ENCODE results near the gene FAR1. TPM values are rescaled to one million over a fixed set of nuclear protein-coding genes. Genes with fewer than 3 reads are reported as not detected.

The FAR1 gene
- total RNA-seq, 4 donors from 2014 or later = 51.3 to 142 (median 89.5) TPM

DNA sequence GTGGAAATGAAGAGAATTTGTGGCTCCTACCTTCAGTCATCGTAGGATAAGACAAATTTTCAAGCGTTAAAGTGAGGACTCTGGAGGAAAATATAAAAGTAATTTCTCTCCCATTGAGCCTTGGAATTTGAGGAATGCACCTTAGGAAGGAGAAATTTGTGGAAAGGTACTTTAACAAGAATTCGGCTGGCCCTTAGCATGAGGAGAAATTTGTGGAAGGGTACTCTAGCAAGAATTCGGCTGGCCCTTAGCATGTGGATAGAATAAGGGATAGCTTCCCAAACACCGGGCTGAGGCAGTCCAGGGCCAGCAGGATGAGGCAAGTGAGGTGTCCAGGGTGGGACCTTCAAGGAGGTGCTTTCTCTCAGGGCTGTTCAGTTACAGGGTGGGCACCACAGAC, 33.2 kb upstream of the FAR1 start:
- TF ChIP-seq POLR2A (IDR thresholded peaks at IDR 0.05) = no peak

DNA sequence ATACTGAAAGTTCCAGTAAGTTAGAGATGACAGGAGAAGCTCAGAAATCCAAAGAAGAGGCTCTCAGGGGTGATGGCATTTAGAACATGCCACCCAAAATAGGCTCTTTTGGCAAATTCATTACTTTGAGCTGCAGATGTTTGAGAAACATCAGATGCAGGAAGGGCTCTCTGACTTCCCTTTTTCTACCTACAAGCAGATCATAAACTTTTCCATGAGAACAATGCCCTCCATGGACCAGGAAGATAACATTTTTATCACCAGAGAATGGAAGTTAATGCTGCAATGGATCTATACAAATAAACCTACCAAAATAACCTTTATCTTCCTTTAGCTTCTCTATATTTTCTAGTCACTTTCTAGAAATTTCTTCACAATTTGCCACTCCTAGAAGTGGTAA, 32.7 kb upstream of the FAR1 start:
- DNase-seq = no peak
- Histone ChIP-seq H3K27ac (no peak overlapping the region), H3K9me3 (no peaks in the 10 kb centered on the region), H3K4me1 (peaks cover 0 to 21% (median 0%) of the 10 kb centered on the region in 4 donors), H3K36me3 (no peaks in the 10 kb centered on the region), H3K4me3 (no peak overlapping the region), H3K27me3 (no peaks in the 10 kb centered on the region)
- in situ Hi-C loops (cut with MboI; ENCODE audit: low pct_ligation_motif_present in 1 of 4, low pct_unique_long_range_greater_than_20kb in 1 of 4, low sequenced_read_pairs in 3 of 4) = no loop called here
- TF ChIP-seq POLR2AphosphoS5 (IDR thresholded peaks at IDR 0.05) = no peak
- no peak for TF ChIP-seq EP300 (IDR thresholded peaks at IDR 0.05; ENCODE audit: low read depth)
- no peak for TF ChIP-seq POLR2A (IDR thresholded peaks at IDR 0.05)
- TF ChIP-seq, protein P1, sequence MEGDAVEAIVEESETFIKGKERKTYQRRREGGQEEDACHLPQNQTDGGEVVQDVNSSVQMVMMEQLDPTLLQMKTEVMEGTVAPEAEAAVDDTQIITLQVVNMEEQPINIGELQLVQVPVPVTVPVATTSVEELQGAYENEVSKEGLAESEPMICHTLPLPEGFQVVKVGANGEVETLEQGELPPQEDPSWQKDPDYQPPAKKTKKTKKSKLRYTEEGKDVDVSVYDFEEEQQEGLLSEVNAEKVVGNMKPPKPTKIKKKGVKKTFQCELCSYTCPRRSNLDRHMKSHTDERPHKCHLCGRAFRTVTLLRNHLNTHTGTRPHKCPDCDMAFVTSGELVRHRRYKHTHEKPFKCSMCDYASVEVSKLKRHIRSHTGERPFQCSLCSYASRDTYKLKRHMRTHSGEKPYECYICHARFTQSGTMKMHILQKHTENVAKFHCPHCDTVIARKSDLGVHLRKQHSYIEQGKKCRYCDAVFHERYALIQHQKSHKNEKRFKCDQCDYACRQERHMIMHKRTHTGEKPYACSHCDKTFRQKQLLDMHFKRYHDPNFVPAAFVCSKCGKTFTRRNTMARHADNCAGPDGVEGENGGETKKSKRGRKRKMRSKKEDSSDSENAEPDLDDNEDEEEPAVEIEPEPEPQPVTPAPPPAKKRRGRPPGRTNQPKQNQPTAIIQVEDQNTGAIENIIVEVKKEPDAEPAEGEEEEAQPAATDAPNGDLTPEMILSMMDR (IDR thresholded peaks at IDR 0.05) = no peak
- intact Hi-C loops (cut with DNase I; ENCODE audit: low total_unique reads) = no loop called here

More for the DNA sequence above, 33.2 kb upstream of the FAR1 start:
- in situ Hi-C loops (cut with MboI; ENCODE audit: low pct_ligation_motif_present in 1 of 4, low pct_unique_long_range_greater_than_20kb in 1 of 4, low sequenced_read_pairs in 3 of 4) (no loop called here), intact Hi-C loops (cut with DNase I; ENCODE audit: low total_unique reads) (no loop called here)
- Histone ChIP-seq H3K4me1 (peaks cover 0 to 25% (median 2%) of the 10 kb centered on the region in 4 donors), H3K27me3 (no peaks in the 10 kb centered on the region), H3K36me3 (no peaks in the 10 kb centered on the region), H3K27ac (no peak overlapping the region), H3K4me3 (no peak overlapping the region), H3K9me3 (no peaks in the 10 kb centered on the region)
- no peak for DNase-seq
- 71 to 88% methylated on average over 4 to 5 of the region's 5 CpGs for WGBS, 2 donors (ENCODE audit: low coverage in 1 of 2)

DNA sequence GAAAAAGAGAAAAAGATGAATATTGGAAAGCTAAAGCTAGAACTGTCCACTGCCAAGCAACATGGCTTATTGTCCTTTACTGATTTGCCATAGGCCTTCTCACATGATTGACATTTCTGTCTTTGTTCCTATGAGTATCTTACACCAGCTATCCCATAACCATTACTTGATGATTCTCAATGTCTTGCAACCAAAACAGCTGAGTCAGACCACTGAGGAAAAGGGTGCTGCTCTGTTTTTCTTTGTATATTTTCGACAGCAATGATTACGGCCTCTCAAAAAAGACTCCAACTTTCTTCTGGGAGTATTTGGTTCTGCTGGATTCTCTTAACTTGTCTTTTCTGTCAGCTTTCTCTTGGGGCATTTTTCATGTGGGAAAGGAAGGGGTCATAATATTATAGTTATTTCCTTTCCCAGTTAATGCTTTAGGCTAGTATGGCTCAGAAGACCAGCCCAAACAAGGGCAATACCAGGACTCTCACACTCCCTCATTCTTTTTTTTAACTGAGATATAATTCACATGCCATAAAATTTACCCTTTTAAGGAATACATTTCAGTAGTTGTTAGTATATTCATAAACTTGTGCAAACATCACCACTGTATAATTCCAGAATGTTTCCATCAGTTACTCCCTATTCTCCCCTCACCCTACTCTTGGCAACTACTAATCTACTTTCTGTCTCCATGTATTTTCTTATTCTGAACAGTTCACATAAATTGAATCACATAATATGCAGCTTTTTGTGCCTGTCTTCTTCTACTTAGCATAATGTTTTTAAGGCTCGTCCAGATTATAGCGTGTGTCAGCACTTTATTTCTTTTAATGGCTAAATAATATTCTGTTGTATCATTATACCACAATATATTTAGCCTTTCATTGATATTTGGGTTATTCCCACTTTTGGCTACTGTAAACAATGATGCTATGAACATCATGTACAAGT, 31.1 kb upstream of the FAR1 start:
- no peaks in the 10 kb centered on the region for H3K9me3 ChIP-seq
- WGBS, 2 donors (ENCODE audit: low coverage in 1 of 2) = 55 to 78% methylated on average over 4 of the region's 4 CpGs
- no peak overlapping the region for H3K27ac ChIP-seq
- in situ Hi-C loops (cut with MboI; ENCODE audit: low pct_ligation_motif_present in 1 of 4, low pct_unique_long_range_greater_than_20kb in 1 of 4, low sequenced_read_pairs in 3 of 4) (no loop called here), intact Hi-C loops (cut with DNase I; ENCODE audit: low total_unique reads) (no loop called here)
- no peaks in the 10 kb centered on the region for H3K27me3 ChIP-seq
- peaks cover 0 to 21% (median 0%) of the 10 kb centered on the region in 4 donors for H3K4me1 ChIP-seq
- TF ChIP-seq, protein P1 (IDR thresholded peaks at IDR 0.05) = no peak
- TF ChIP-seq EP300 (IDR thresholded peaks at IDR 0.05; ENCODE audit: low read depth) (no peak), POLR2A (IDR thresholded peaks at IDR 0.05) (no peak), POLR2AphosphoS5 (IDR thresholded peaks at IDR 0.05) (no peak)
- no peak overlapping the region for H3K4me3 ChIP-seq
- DNase-seq = no peak
- no peaks in the 10 kb centered on the region for H3K36me3 ChIP-seq

DNA sequence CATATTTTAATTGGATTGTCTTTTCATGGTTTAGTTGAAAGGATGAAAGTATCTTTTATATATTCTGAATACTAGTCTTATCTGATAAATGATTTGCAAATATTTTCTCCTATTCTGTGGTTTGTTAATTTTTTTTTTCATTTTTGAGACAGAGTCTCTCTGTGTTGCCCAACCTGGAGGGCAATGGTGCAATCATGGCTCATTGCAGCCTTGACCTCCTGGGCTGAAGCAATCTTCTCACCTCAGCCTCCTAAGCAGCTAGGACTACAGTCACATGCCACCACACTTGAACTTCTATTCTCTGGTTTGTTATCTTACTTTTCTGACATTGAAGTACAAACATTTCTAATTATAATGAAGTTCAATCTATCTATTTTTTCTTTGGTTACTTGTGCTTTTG, 30.0 kb upstream of the FAR1 start:
- Histone ChIP-seq H3K4me1 (peaks cover 0 to 21% (median 0%) of the 10 kb centered on the region in 4 donors), H3K36me3 (no peaks in the 10 kb centered on the region), H3K27ac (no peak overlapping the region), H3K27me3 (no peaks in the 10 kb centered on the region), H3K9me3 (no peaks in the 10 kb centered on the region), H3K4me3 (no peak overlapping the region)
- no peak for DNase-seq
- in situ Hi-C loops (cut with MboI; ENCODE audit: low pct_ligation_motif_present in 1 of 4, low pct_unique_long_range_greater_than_20kb in 1 of 4, low sequenced_read_pairs in 3 of 4) (no loop called here), intact Hi-C loops (cut with DNase I; ENCODE audit: low total_unique reads) (no loop called here)
- TF ChIP-seq, protein P1 (IDR thresholded peaks at IDR 0.05) = no peak
- TF ChIP-seq POLR2AphosphoS5 (IDR thresholded peaks at IDR 0.05) (no peak), EP300 (IDR thresholded peaks at IDR 0.05; ENCODE audit: low read depth) (no peak), POLR2A (IDR thresholded peaks at IDR 0.05) (no peak)

Data from transverse colon (tissue), 4 donors.